ENCODE data around the gene PLAGL1.

PLAGL1 gene

GRCh38 chr6:144036835-144037195 is 28.8 kb upstream of the PLAGL1 start:
- TF ChIP-seq CTCF (IDR thresholded peaks at IDR 0.05; ENCODE audit: low read depth, low read length), result no peak
- peak overlapping the region; percentile 12 for H3K4me3 ChIP-seq (ENCODE audit: low read depth, low read length)
- in situ Hi-C loops (cut with HindIII; ENCODE audit: low sequenced_read_pairs), result no loop called here
- DNase-seq (ENCODE audit: low read depth, low spot score), result no peak

GRCh38 chr6:144036064-144036834 is 28.2 kb upstream of the PLAGL1 start:
- in situ Hi-C loops (cut with HindIII; ENCODE audit: low sequenced_read_pairs), result no loop called here
- DNase-seq (ENCODE audit: low read depth, low spot score), result peak; percentile 30
- peak overlapping the region; percentile 12 for H3K4me3 ChIP-seq (ENCODE audit: low read depth, low read length)
- no peak for TF ChIP-seq CTCF (IDR thresholded peaks at IDR 0.05; ENCODE audit: low read depth, low read length)

- DNase-seq (ENCODE audit: low read depth, low spot score), result no peak
- in situ Hi-C loops (cut with HindIII; ENCODE audit: low sequenced_read_pairs), result no loop called here
- TF ChIP-seq CTCF (IDR thresholded peaks at IDR 0.05; ENCODE audit: low read depth, low read length), result no peak
- H3K4me3 ChIP-seq (ENCODE audit: low read depth, low read length), result no peak overlapping the region
These were observed 27.4 kb upstream of the PLAGL1 start for GRCh38 chr6:144035416-144035815.

- H3K4me3 ChIP-seq (ENCODE audit: low read depth, low read length), result no peak overlapping the region
- in situ Hi-C loops (cut with HindIII; ENCODE audit: low sequenced_read_pairs), result no loop called here
These were observed 26.0 kb upstream of the PLAGL1 start for GRCh38 chr6:144033816-144034735.

DNA sequence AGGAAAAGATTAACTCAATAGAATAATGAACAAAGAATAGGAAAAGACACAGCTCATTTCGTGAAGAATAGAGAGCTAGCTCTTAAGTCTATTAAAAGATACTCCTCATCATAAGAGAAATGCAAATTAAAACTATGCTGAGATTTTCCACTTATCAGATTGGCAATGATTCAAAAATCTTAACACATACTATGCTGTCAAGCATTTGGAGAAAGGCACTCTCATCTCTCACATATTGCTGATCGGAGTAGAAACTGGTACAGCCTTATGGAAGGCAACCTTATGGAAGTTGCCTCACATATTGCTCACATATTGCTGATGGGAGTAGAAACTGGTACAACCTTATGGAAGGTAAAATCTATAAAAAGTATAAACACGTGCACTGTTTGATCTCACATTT is 21.4 kb upstream of the PLAGL1 start:
- in situ Hi-C loops (cut with HindIII; ENCODE audit: low sequenced_read_pairs), result no loop called here
- H3K4me3 ChIP-seq (ENCODE audit: low read depth, low read length), result no peak overlapping the region
- no peak for TF ChIP-seq CTCF (IDR thresholded peaks at IDR 0.05; ENCODE audit: low read depth, low read length)
- no peak for DNase-seq (ENCODE audit: low read depth, low spot score)

More at GRCh38 chr6:144033816-144034735, 26.0 kb upstream of the PLAGL1 start:
- DNase-seq (ENCODE audit: low read depth, low spot score), result peak; percentile 68
- no peak for TF ChIP-seq CTCF (IDR thresholded peaks at IDR 0.05; ENCODE audit: low read depth, low read length)

- H3K4me3 ChIP-seq (ENCODE audit: low read depth, low read length), result no peak overlapping the region
- in situ Hi-C loops (cut with HindIII; ENCODE audit: low sequenced_read_pairs), result no loop called here
- DNase-seq (ENCODE audit: low read depth, low spot score), result no peak
- no peak for TF ChIP-seq CTCF (IDR thresholded peaks at IDR 0.05; ENCODE audit: low read depth, low read length)
These were observed 20.0 kb upstream of the PLAGL1 start for GRCh38 chr6:144027932-144028587.

Data from astrocyte of the spinal cord (primary cell).